ENCODE results near the gene PPM1H. TPM values are rescaled to one million over a fixed set of nuclear protein-coding genes. Genes with fewer than 3 reads are reported as not detected.

Gene PPM1H
- total RNA-seq, 4 donors from 2014 or later, result 0.83 to 3.0 (median 2.3) TPM

GRCh38 chr12:62785941-62786559, 148.9 kb downstream of the PPM1H start:
- Histone ChIP-seq H3K36me3 (no peaks in the 10 kb centered on the region), H3K4me3 (no peak overlapping the region), H3K9me3 (no peaks in the 10 kb centered on the region), H3K4me1 (peaks cover 0 to 20% (median 9%) of the 10 kb centered on the region in 4 donors), H3K27ac (replicated peaks in 1 of 4) (peak overlapping the region; percentile 37 to 70 (median 55)), H3K27me3 (no peaks in the 10 kb centered on the region)
- WGBS, result 64% methylated on average over 7 of the region's 8 CpGs
- no peak for DNase-seq (ENCODE audit: extremely low spot score)
- TF ChIP-seq POLR2AphosphoS5 (IDR thresholded peaks at IDR 0.05), result peak; percentile 64 to 71
- TF ChIP-seq POLR2A (IDR thresholded peaks at IDR 0.05; ENCODE audit: low read depth), result no peak
- no peak for TF ChIP-seq EP300 (IDR thresholded peaks at IDR 0.05)
- intact Hi-C loops (cut with DNase I), result no loop called here

GRCh38 chr12:62784576-62784975, 150.4 kb downstream of the PPM1H start:
- intact Hi-C loops (cut with DNase I), result no loop called here
- Histone ChIP-seq H3K27me3 (no peaks in the 10 kb centered on the region), H3K4me1 (peaks cover 0 to 20% (median 9%) of the 10 kb centered on the region in 4 donors), H3K4me3 (no peak overlapping the region), H3K9me3 (no peaks in the 10 kb centered on the region), H3K27ac (replicated peaks in 1 of 4) (no peak overlapping the region), H3K36me3 (no peaks in the 10 kb centered on the region)
- no peak for TF ChIP-seq POLR2A (IDR thresholded peaks at IDR 0.05; ENCODE audit: low read depth)
- TF ChIP-seq EP300 (IDR thresholded peaks at IDR 0.05), result no peak
- TF ChIP-seq CTCF (IDR thresholded peaks at IDR 0.05), result no peak
- no peak for TF ChIP-seq POLR2AphosphoS5 (IDR thresholded peaks at IDR 0.05)
- no peak for DNase-seq (ENCODE audit: extremely low spot score)
- 89% methylated on average over 4 of the region's 4 CpGs for WGBS

- intact Hi-C loops (cut with DNase I), result no loop called here
- H3K36me3 ChIP-seq, result no peaks in the 10 kb centered on the region
- peaks cover 0 to 20% (median 9%) of the 10 kb centered on the region in 4 donors for H3K4me1 ChIP-seq
- H3K27me3 ChIP-seq, result no peaks in the 10 kb centered on the region
- TF ChIP-seq EP300 (IDR thresholded peaks at IDR 0.05) (no peak), POLR2AphosphoS5 (IDR thresholded peaks at IDR 0.05) (no peak), CTCF (IDR thresholded peaks at IDR 0.05) (no peak), POLR2A (IDR thresholded peaks at IDR 0.05; ENCODE audit: low read depth) (no peak)
- H3K27ac ChIP-seq (replicated peaks in 1 of 4), result no peak overlapping the region
- H3K9me3 ChIP-seq, result no peaks in the 10 kb centered on the region
- H3K4me3 ChIP-seq, result no peak overlapping the region
- DNase-seq (ENCODE audit: extremely low spot score), result no peak
- 94% methylated on average over 6 of the region's 6 CpGs for WGBS
Observed at GRCh38 chr12:62783881-62784280, 151.1 kb downstream of the PPM1H start.

GRCh38 chr12:62781136-62781880, 153.6 kb downstream of the PPM1H start:
- Histone ChIP-seq H3K9me3 (no peaks in the 10 kb centered on the region), H3K36me3 (no peaks in the 10 kb centered on the region), H3K4me1 (peaks cover 0 to 8% (median 2%) of the 10 kb centered on the region in 4 donors), H3K27ac (replicated peaks in 1 of 4) (no peak overlapping the region), H3K27me3 (no peaks in the 10 kb centered on the region), H3K4me3 (no peak overlapping the region)
- intact Hi-C loops (cut with DNase I), result no loop called here
- DNase-seq (ENCODE audit: extremely low spot score), result no peak
- 89% methylated on average over 3 of the region's 9 CpGs for WGBS
- TF ChIP-seq POLR2A (IDR thresholded peaks at IDR 0.05; ENCODE audit: low read depth) (no peak), POLR2AphosphoS5 (IDR thresholded peaks at IDR 0.05) (no peak)

DNA sequence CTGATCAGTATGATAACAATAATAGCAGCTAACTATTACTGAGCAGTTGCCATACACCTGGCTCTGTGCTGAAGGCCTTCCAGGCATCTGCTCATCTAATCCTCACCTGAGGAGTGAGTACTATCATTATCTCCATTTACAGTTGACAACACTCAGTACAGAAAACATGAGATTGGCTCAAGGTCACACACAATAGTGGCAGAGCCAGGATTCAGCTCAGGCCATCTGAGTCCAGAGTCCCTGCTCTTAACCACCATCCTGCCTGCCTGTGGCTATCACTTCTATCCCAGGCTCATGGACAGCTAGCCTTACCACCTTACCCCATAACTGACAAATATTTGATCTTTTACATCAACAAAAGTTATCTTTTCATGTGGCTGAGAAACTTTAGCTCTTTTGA, 155.5 kb downstream of the PPM1H start:
- H3K27ac ChIP-seq (replicated peaks in 1 of 4), result no peak overlapping the region
- H3K4me1 ChIP-seq, result no peaks in the 10 kb centered on the region
- no peaks in the 10 kb centered on the region for H3K9me3 ChIP-seq
- H3K36me3 ChIP-seq, result no peaks in the 10 kb centered on the region
- TF ChIP-seq POLR2AphosphoS5 (IDR thresholded peaks at IDR 0.05) (no peak), POLR2A (IDR thresholded peaks at IDR 0.05; ENCODE audit: low read depth) (no peak), EP300 (IDR thresholded peaks at IDR 0.05) (no peak), CTCF (IDR thresholded peaks at IDR 0.05) (no peak)
- intact Hi-C loops (cut with DNase I), result no loop called here
- no peak for DNase-seq (ENCODE audit: extremely low spot score)
- H3K27me3 ChIP-seq, result no peaks in the 10 kb centered on the region
- H3K4me3 ChIP-seq, result no peak overlapping the region
